ENCODE measurements around the gene XYLT1. TPM values are rescaled to one million over a fixed set of nuclear protein-coding genes. Genes with fewer than 3 reads are reported as not detected.

Gene XYLT1
- total RNA-seq, 1 experiment from 2014 or later, result under 0.01 TPM

DNA sequence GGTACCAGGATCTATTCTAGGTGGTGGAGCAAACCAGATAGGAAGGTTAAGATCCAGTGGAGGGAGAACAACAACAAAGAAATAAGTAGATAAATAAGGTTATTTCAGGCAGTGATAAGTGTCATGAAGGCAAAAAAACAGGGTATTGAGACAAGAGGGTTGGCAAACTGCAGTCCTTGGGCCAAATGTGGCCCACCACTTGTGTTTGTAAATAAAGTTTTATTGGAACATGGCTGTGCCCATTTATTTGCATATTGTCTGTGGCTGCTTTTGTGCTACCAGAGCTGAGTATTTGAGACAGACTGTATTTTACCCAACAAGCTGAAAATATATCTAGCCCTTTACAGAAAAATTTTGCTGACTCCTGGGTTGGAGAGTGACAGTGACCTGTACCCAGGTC lies 361.3 kb downstream of the XYLT1 start:
- no peaks in the 10 kb centered on the region for H3K36me3 ChIP-seq
- H3K4me3 ChIP-seq, result no peak overlapping the region
- H3K27me3 ChIP-seq, result no peaks in the 10 kb centered on the region
- no peak for DNase-seq
- H3K4me1 ChIP-seq, result peaks cover 14% of the 10 kb centered on the region
- no peak overlapping the region for H3K27ac ChIP-seq
- H3K9me3 ChIP-seq (replicated peaks), result no peaks in the 10 kb centered on the region

DNA sequence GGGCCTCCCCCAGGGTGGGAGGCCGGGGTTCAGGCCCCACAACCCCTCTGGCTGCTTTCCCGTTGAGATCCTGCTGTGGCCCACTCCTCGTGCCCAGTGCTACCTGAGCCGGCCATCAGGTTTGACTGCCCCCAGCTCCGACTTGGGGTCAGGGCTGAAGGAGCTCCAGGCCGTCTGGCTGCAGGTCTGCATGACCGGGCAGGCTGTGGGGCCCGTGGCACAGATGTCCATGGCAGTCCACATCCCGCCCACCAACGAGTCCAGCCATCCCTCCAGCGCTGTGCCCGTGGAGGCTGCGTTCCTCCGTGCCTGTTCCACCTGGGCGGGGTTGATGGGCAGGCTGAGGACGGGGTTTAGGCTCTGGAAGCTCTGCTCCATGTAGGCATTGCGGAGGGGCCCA lies 362.2 kb downstream of the XYLT1 start:
- H3K27me3 ChIP-seq, result no peaks in the 10 kb centered on the region
- no peaks in the 10 kb centered on the region for H3K36me3 ChIP-seq
- no peaks in the 10 kb centered on the region for H3K9me3 ChIP-seq (replicated peaks)
- no peak for DNase-seq
- no peak overlapping the region for H3K4me3 ChIP-seq
- H3K4me1 ChIP-seq, result peaks cover 20% of the 10 kb centered on the region
- H3K27ac ChIP-seq, result no peak overlapping the region

DNA sequence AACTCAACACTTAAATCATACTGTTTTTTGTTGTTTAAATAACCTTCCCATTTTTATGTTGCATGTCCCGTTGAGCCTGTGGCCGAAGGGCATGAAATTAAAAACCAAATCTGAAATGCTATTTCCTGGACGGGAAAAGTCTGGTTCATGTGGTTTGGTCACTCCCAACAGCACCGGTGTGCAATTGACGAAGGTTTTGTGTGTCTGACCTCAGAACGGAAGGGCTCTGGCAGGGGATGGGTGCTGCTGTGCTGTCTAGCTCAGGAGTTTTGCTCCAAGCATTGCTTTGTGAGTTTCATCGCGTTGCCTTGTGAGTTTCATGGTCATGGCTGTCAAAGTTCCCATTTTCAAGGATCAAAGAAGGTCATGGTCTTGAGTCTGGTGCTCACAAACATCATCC lies 363.3 kb downstream of the XYLT1 start:
- Histone ChIP-seq H3K4me1 (peaks cover 21% of the 10 kb centered on the region), H3K27ac (no peak overlapping the region), H3K36me3 (no peaks in the 10 kb centered on the region), H3K27me3 (no peaks in the 10 kb centered on the region), H3K4me3 (no peak overlapping the region), H3K9me3 (replicated peaks) (no peaks in the 10 kb centered on the region)
- DNase-seq, result no peak

DNA sequence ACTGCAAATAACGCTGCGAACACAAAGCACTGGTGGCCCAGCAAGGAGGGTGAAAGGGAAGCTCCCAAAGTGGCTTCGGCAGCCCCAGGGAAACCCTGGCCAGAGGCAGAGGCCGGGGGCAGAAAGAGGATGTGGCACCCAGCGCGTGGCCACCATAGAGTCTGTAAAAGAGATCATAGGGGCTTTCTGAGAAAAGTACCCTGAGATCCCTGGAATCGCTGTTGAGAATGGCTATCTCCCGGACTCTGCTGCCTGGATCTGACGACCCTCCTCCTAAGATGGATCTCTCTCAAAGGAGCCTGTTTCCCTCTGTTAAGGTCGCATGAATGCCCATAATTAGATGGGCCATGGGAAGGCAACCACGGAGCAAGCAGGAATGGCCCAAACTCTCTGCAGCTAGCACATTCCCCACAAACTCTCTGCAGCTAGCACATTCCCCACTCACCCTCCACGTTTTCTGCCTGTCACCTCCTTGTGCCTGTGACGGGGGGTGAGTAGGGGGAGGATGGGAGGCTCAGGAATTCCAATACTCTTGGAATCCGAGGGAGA lies 364.4 kb downstream of the XYLT1 start:
- no peak for DNase-seq
- peak overlapping the region; percentile 82; the same call in 1 of the 2 replicates for H3K27ac ChIP-seq
- peaks cover 21% of the 10 kb centered on the region for H3K4me1 ChIP-seq
- H3K36me3 ChIP-seq, result no peaks in the 10 kb centered on the region
- no peak overlapping the region for H3K4me3 ChIP-seq
- no peaks in the 10 kb centered on the region for H3K9me3 ChIP-seq (replicated peaks)
- H3K27me3 ChIP-seq, result no peaks in the 10 kb centered on the region

DNA sequence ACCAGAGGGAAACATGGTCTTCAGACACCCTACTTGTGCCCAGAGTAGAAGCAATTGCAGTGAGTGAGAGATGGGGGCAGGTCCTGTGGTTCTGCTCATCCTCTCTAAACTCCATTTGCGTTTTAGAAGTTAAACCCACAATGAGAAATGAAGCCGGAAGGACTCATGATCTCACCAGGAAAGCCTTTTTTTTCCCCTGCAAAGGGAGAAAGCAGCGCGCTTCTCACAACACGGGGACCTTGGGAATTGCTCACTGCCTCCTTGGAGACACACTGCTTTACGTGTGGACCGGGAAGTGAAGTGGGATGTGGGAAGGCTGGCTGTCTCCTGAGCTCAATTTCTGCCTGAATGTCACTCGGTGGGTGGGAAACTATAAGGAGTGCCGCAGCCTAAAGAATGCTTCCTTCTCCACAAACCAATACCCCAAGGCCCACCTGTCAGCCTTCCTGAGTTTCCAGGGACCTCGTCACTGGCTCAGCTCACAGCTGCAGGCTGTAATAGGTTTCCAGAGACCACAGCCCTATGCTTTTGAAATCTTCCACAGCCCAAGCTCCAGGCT lies 365.4 kb downstream of the XYLT1 start:
- peak; percentile 61 to 77 for DNase-seq
- Histone ChIP-seq H3K4me1 (peaks cover 21% of the 10 kb centered on the region), H3K36me3 (no peaks in the 10 kb centered on the region), H3K4me3 (peak overlapping the region; percentile 10; the same call in 1 of the 2 replicates), H3K9me3 (replicated peaks) (no peaks in the 10 kb centered on the region), H3K27ac (peak overlapping the region; percentile 82), H3K27me3 (no peaks in the 10 kb centered on the region)

DNA sequence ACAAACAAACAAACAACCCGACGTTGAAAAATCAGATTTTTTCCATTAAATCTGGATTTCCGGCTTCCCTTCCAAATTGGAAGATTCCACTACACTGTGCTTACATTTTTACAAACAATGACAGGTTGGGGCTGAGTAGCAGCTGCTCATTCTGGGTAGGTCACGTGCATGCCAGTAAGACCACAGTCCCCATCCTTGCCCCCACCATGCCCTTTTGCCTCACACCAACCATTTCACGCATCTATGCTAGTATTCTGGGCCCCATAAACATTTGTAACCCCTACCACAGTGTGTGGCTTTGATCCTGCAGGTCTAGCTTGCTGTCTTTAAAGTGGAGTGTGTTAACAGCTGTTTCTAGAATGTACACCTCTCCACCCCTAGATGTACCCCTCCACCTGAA lies 366.1 kb downstream of the XYLT1 start:
- peak overlapping the region; percentile 9; the same call in 1 of the 2 replicates for H3K4me3 ChIP-seq
- H3K27me3 ChIP-seq, result no peaks in the 10 kb centered on the region
- peaks cover 21% of the 10 kb centered on the region for H3K4me1 ChIP-seq

DNA sequence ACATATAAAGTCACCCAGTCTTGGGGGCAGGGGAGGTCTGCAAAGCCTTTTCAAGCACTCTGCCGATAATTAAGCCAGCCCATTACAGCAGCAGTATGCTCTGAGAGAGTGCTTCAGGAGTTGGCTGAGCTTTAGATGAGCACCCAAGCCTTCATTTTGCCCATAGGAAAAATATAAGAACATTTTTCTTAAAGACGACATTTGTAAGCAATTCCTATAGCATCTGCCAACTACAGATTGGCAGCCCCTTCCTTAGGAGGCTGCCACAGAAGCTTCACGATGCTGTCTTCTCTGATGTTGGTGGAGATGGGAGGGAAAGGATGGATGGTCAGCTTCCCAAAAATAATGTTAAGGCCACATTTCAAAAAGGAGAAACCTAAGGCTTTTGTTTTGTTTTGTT lies 367.5 kb downstream of the XYLT1 start:
- H3K4me1 ChIP-seq, result peaks cover 21% of the 10 kb centered on the region
- H3K4me3 ChIP-seq, result no peak overlapping the region
- H3K27me3 ChIP-seq, result no peaks in the 10 kb centered on the region
- DNase-seq, result no peak
- H3K36me3 ChIP-seq, result no peaks in the 10 kb centered on the region
- H3K27ac ChIP-seq, result no peak overlapping the region
- H3K9me3 ChIP-seq (replicated peaks), result no peaks in the 10 kb centered on the region

More for the DNA sequence above, 366.1 kb downstream of the XYLT1 start:
- H3K9me3 ChIP-seq (replicated peaks), result no peaks in the 10 kb centered on the region
- H3K36me3 ChIP-seq, result no peaks in the 10 kb centered on the region
- DNase-seq, result peak; percentile 54 to 68
- peak overlapping the region; percentile 82 for H3K27ac ChIP-seq

DNA sequence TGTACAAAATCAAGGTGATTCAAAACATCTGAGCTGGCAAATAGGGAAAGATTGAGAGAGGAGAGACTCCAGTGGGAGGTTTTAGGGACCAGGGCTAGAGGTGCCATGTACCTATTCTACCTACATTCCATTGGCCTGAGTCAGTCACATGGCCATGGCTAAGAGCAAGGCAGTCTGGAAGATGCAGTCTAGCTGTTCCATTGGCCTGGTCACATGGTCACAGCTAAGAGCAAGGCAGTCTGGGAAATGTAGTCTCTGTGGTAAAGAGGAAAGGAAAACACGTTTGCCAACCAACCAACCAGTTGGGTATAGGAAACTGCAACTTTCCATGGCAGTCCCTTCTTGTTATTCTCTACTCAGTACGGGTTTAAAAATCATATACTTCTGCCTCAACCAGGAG lies 369.1 kb downstream of the XYLT1 start:
- Histone ChIP-seq H3K36me3 (no peaks in the 10 kb centered on the region), H3K27me3 (no peaks in the 10 kb centered on the region), H3K4me1 (peaks cover 21% of the 10 kb centered on the region), H3K27ac (no peak overlapping the region), H3K9me3 (replicated peaks) (no peaks in the 10 kb centered on the region), H3K4me3 (no peak overlapping the region)
- peak in 1 of 2 experiments; percentile 12 for DNase-seq

DNA sequence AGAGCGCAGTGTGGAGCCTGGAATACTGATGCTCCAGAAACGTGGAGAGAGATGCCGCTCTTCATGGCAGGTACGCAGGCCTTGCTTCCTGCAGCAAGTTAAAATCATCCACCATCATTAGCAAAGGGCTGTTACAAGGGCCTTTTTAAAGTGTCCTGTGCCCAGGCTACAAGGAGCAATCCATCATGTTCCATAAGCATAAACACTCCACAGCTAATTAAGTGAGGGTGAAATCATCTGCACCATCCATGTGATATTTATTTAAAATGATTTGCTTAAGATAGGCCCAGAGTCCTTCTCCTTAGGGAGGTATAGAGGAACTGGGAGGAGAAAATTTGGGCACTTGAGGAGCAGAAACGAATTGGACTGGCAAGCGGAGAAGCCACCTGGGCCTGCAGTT lies 372.1 kb downstream of the XYLT1 start:
- H3K4me1 ChIP-seq, result peaks cover 2% of the 10 kb centered on the region; the same call in 1 of the 2 replicates
- H3K27ac ChIP-seq, result no peak overlapping the region
- H3K4me3 ChIP-seq, result no peak overlapping the region
- no peaks in the 10 kb centered on the region for H3K36me3 ChIP-seq
- no peaks in the 10 kb centered on the region for H3K27me3 ChIP-seq
- no peak for DNase-seq
- no peaks in the 10 kb centered on the region for H3K9me3 ChIP-seq (replicated peaks)

DNA sequence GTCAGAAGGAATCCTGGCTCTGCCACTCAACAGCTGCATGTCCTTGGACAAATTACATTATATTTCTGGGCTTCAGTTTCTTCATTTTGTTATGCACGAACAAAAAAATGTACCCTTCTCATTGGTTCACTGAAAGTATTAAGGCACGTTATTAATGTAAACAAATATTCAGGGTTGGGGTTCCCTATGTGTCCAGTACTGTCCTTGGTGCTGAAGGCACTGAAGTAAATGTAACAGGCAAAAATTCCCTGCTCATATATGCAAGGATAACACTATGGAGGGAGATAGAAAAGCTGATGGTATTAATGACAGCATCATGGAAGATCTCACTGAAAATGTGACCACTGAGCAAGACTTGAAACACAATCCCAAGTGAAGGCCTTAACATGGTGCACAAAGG lies 386.6 kb downstream of the XYLT1 start:
- no peak overlapping the region for H3K27ac ChIP-seq
- no peak overlapping the region for H3K4me3 ChIP-seq
- no peaks in the 10 kb centered on the region for H3K9me3 ChIP-seq (replicated peaks)
- no peaks in the 10 kb centered on the region for H3K36me3 ChIP-seq
- peak in 1 of 2 experiments; percentile 14 for DNase-seq
- H3K4me1 ChIP-seq, result no peaks in the 10 kb centered on the region
- no peaks in the 10 kb centered on the region for H3K27me3 ChIP-seq

DNA sequence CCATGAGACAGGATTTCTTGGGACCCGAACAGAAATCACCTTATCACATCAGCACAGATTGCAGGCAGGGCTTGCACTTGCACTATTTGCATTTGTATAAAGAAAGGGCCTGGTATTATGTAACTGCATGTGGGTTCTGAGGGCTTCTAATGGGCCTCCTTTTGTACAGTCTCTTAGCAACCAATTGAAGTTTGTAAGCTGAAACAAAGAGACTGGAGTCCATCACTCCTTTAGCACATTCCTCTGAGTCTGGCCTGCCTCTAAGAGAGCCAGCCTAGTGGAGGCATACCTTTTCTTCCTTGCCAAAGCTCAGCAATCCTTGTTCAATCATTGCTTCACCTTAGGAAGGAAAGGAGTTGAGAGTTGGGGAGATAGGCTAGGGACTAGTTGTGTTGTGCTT lies 387.1 kb downstream of the XYLT1 start:
- DNase-seq, result no peak
- H3K9me3 ChIP-seq (replicated peaks), result no peaks in the 10 kb centered on the region
- no peaks in the 10 kb centered on the region for H3K36me3 ChIP-seq
- no peaks in the 10 kb centered on the region for H3K27me3 ChIP-seq
- no peaks in the 10 kb centered on the region for H3K4me1 ChIP-seq
- no peak overlapping the region for H3K27ac ChIP-seq
- no peak overlapping the region for H3K4me3 ChIP-seq

DNA sequence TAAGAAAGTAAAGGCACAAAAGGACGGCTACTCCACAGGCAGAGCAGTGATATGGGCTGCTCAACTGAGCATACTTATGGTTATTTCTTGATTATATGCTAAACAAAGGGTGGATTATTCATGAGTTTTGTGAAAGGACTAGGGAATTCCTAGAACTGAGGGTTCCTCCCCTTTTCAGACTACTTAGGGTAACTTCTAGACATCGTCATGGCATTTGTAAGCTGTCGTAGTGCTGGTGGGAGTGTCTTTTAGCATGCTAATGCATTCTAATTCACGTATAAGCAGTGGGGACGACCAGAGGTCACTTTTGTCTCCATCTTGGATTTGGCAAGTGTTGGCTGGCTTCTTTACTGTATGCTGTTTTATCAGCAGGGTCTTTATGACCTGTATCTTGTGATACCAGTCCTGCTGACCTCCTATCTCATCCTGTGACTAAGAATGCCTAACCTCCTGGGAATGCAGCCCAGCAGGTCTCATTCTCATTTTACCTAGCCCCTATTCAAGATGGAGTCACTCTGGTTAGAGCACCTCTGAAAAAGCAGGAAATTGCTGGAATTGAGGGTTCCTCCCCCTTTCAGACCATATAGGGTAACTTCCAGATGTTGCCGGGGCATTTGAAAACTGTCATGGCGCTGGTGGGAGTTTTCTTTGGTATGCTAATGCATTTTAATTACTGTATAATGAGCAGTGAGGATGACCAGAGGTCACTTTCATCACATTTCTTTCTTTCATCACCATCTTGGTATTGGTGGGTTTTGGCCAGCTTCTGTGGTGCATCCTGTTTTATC lies 388.5 kb downstream of the XYLT1 start:
- Histone ChIP-seq H3K36me3 (no peaks in the 10 kb centered on the region), H3K4me3 (no peak overlapping the region), H3K9me3 (replicated peaks) (no peaks in the 10 kb centered on the region), H3K4me1 (no peaks in the 10 kb centered on the region), H3K27me3 (no peaks in the 10 kb centered on the region), H3K27ac (no peak overlapping the region)
- no peak for DNase-seq

DNA sequence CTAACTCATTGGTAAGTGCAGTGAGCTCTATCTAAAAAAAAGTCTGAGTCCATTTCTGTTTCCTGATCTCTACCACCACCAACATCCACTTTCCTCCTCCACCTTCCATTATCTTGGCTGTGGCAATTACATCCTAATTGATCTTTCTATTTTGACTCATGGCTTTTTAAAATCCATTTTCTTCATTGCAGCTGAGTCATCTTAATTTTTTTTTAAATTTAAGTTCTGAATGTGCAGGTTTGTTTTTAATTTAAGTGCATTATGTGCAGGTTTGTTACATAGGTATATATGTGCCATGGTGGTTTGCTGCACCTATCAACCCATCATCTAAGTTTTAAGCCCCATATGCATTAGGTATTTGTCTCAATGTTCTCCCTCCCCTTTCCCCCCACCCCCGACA lies 390.7 kb downstream of the XYLT1 start:
- no peaks in the 10 kb centered on the region for H3K27me3 ChIP-seq
- no peak overlapping the region for H3K4me3 ChIP-seq
- no peak overlapping the region for H3K27ac ChIP-seq
- H3K4me1 ChIP-seq, result no peaks in the 10 kb centered on the region
- no peak for DNase-seq
- no peaks in the 10 kb centered on the region for H3K36me3 ChIP-seq
- no peaks in the 10 kb centered on the region for H3K9me3 ChIP-seq (replicated peaks)

DNA sequence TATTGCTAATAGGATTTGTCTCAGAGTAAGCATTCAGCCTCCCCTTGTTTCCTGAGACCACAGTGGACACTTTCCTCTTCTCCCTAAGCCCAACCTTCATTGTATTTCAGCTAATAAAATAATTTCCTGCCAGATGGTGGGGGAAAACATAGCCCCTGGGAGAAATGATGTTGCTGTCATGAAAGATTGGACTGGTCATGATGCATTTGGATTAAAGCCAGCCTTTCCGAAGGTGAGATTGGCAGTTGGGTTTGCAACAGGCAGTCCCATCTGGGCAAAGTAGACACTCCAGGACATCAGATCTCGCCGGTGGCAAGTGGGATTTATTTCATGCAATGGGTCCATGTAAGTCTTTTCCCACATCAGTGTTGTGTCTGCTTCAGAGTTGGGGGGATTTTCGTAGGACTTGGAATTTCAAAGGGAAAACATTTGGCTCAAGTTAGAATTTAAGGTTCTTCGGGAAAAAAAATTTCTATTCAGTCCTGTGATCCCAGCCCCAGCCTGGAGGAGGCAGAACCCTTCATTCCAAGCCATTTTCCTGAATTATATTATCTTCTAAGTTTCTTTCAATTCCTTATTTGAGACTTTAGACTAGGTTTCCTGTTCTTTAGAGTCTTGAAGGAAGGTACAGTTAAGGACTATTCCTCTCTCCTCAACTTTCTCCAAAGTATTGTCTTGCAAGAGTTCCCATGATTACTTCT lies 391.7 kb downstream of the XYLT1 start:
- no peaks in the 10 kb centered on the region for H3K27me3 ChIP-seq
- no peak for DNase-seq
- H3K4me1 ChIP-seq, result no peaks in the 10 kb centered on the region
- H3K27ac ChIP-seq, result no peak overlapping the region
- no peaks in the 10 kb centered on the region for H3K9me3 ChIP-seq (replicated peaks)
- no peaks in the 10 kb centered on the region for H3K36me3 ChIP-seq
- no peak overlapping the region for H3K4me3 ChIP-seq
